ENCODE measurements around the gene ADAM10.

ADAM10 gene

DNA sequence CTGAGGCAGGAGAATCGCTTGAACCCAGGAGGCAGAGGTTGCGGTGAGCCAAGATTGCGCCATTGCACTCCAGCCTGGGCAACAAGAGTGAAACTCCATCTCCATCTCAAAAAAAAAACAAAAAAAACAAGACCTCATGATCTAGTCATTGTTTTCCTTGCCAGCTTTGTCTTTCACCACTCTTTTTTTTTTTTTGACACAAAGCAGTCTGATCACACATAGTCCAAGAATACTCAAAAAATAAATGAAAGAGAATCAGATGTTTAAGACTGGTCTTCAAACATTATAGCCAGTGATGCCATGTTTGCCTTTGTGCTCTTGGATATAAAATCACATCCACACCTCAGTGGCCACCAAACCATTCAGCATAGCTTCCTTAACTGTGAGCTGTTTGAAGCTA lies 5.8 kb upstream of the ADAM10 start:
- DNase-seq: no peak

DNA sequence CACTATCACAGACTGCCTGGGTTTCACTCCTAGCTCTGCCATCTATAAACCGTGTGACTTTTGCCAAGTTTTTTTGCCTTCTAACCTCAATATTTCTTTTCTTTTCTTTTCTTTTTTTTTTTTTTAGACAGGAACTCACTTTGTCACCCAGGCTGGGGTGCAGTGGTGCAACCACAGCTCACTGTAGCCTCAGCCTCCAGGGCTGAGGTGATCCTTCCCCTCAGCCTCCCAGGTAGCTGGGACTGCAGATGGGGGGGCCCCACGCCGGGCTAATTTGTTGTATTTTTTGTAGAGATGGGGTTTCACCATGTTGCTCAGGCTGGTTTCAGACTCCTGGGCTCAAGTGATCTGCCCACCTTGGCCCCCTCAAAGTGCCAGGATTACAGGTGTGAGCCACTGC lies 3.2 kb upstream of the ADAM10 start:
- DNase-seq: no peak

DNA sequence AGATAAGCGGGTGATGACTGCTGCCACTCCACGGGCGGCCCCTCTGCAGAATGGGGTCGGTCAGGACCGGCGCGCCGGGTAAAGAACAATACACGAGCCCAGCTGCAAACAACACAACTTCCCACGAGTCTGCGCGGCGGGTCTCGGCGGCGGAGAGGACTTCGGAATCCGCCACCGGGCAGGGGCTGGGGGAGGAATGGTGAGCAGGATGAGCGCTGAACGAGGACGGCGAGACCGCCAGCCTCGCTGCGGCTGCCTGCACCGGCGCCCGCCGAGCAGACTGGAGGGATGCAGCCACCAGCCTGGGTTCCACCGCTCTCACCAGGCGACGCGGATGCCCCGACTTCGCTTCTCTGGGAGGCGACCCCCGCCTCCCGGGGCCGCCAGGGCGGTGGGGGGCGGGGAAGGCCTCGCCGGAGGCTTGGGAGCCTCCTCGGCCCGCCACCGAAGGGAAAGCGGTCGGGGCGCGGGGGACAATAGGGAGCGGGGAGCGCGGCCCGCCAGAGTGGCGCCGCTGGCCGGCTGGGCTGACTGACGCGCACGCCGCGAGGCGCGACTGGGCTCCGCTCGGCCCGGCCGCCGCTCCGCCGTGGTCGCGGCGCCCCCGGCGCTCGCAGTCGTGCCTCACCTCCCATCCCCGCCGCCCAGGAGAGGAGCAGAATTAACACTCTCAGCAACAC lies 515 bp downstream of the ADAM10 start:
- DNase-seq: peak; percentile 43

DNA sequence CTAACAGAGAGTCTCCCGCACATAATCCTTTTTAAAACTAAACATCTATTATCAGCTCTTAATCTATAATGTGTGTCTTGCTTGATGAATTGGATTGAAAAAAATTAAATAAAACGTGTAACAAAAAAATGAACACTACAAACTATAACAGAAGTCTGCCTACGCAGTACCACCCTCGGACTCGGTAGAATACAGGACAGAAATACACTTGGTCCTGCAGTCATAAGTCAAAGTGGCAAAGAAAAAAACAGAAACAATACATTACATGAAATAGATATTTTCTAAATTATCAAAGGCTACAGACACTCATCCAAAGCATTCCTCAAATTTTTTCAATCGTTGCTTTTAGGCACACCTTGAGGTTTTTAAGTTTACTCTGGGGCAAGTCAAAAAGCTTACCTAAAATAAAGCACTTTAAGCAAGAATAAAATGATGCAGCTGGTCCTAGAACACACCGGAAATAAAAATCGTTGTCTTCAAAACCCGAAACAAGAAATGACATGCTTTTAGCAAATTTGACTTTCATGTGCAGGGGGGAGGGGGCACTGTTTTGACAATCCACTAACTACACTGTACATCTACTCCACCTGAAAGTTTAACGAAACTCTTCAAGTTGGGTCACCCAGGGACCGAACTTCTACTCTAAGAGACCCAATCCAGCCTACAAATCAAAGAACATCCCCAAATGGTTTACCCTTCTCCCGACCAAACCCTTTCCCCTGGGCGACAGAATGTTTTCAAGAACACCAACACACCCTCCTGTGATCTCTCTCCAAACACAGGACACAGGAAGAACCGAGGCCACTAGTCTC lies 1.3 kb downstream of the ADAM10 start:
- no peak for DNase-seq

DNA sequence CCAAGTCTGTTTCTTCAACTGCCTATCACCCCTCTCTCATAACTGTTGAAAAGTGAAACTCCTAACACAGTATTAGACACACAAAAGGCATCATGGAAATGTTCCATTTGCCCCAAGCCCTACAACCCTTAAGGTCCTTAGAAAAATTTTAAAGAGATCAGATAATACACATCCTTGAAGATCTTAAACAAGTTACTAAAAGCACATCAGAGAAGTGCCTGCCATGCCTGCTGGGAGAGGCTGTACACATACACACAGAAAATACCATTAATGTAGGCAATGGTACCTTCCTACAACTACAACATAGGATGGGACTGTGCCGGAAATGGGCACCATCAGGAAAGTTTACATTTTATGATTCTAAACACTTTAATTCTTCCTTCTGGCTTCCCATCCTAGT lies 3.3 kb downstream of the ADAM10 start:
- DNase-seq: no peak

DNA sequence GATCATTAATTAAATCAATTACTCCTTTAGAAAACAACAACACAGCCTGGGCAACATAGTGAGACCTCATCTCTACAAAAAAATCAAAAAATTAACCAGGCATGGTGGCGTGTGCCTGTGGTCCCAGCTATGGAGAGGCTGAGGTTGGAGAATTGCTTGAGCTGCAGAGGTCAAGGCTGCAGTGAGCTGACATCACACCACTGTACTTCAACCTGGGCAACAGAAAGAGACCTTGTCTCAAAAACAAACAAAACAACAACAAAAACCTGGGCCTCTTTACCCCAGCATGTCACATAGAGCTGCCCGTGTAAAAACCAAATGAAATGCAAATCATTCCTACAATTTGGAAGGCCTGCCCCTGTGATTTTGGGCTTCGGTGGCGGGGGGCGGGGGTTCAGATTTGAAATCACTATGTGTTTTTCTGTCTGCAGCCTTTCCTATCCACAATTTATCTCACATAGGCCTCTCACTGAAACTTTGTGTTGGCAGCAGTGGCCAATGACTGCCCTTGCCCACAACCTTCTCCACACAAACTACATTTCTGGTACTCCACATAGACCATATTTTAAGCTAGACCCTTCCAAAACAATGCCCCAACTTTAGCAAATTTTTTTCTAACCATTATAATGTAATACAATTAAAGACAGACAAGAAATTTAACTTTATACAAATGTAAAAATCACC lies 6.5 kb downstream of the ADAM10 start:
- DNase-seq: no peak

DNA sequence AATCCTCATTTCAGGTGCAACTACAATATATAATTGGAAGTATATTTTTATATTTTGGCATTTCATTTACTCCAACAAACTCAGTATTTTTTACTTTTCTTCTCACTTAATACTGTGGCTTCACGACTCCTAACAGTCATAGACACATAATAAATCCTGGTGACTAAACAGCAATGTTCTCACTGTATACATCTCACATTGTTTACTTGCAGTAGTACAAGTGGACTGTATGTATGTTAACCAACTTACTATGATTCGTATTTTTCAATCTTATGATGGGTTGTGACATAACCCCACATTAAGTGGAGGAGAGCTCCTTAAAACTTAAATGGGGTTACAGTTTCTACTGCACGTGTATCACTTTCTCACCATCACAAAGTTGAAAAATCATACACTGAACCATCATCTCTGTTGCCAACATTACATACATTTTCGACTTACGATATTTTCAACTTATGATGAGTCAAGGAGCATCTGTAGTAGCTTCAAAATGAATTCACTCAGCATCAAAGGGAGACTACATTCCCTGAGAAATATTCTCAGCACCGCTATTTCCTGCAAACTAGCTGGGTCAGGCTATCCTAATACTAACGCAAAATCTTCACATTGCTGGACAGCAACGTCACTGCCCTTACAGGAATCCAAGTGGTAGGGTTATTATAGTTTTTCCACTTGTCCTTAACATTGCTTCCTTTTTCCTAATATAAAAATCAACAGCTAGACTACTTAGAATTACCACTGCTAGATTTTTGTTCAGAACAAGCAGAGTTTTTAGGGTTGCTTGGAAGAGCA lies 7.3 kb downstream of the ADAM10 start:
- DNase-seq: peak; percentile 84

DNA sequence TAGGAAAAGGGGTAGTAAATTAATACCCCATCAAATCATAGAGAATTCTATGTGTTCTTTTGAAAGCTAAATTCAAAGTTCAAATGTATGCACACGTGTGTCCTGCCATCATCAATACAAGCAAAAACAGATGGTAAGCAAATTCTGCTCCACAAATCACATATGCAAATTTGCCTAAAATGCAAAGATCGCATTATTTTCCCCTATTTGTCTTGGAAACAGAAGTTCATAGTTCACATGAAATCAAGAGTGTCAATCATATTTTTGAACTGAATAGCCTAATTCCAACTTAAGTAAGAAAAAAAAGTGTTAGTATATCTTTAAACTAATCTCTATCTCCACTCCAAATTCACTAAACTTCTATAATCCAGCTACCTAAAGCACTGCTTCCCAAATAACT lies 8.5 kb downstream of the ADAM10 start:
- no peak for DNase-seq

DNA sequence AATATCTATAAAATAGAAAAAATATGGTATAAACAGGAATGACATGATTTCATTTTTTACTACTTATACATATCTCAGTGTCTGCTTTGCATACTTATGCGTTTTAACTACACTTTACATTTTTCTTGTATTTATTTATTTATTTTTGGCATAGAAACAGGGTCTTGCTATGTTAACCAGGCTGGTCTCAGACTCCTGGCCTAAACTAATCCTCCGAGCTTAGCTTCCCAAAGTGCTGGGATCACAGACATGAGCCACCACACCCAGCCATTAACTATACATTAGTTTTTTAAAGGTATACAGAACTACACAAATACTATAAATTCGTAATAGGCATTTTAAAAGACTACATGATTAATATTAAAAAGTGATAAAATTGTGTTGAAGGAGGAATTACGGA lies 9.1 kb downstream of the ADAM10 start:
- DNase-seq: no peak

DNA sequence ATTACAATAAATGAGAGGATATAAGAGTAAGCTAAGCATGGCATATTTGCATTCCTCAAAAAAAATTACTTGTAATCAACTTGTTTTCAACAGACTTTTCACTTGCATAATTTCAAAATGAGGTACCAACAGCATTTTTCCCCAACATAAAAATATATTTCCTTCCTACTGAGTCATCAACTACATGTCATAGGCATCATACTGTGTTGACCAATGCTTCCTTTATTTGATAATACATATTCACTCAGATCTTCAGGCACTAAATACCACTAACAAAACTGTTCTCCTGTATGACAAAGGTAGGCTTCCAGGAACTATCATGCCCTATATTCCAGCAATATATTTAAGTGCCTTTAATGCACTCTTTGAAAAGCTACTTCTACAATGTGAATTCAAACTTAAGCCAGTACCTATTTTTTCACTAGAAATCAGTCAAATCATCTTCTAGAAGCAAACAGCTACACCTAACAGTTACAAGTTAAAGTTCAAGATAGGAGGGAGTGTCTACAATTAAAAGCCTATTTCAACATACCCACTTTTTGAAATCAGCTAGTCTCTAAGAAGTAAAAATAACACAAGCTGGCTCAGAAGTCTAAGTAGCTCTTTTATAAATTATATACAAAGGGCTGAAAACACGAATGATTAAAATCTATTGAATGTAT lies 11.3 kb downstream of the ADAM10 start:
- DNase-seq: peak; percentile 36

DNA sequence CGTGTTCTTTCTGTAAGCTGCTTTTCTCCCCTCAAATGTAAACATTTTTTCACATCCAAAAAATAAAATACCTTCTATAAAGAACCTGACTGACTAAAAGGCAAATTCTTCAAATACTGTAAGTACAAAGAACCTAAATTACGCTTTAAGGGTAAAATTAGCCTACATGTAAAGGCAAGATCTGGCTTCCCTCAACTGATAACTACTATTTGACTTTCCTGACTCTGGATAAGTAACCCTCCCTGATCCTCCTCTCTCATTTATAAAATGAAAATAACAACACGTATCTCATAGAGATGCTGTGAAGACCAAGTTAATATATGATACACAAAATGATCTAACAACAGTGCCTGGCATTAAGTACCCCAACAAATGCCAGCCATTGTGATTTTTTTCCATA lies 12.2 kb downstream of the ADAM10 start:
- no peak for DNase-seq

DNA sequence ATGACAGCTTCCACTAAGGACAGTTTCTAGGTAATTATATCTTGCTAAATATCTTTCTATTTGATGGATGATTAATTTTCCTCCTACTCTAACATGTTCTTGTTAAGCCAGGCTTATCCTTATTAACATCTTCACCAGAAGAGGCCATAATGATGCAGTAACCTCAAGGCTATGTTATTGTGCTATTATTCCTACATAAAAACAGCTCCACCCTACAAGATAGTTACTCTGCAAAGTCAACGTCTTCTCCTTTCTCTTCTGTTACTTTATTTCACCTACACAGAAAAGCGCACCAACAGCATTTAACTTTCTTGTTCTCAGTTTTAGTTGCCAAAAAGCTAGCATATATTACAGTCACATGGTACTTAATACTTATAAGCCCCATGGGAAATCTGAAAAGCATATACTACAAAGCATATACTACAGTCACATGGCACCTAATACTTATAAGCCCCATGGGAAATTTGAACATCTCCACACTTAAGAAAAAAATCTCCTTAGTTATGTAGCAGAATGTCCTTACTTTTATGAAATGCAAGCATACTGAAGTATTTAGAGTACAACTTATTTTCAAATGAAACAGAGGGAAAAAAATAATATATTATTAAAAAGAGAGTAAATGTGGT lies 13.4 kb downstream of the ADAM10 start:
- DNase-seq: no peak

DNA sequence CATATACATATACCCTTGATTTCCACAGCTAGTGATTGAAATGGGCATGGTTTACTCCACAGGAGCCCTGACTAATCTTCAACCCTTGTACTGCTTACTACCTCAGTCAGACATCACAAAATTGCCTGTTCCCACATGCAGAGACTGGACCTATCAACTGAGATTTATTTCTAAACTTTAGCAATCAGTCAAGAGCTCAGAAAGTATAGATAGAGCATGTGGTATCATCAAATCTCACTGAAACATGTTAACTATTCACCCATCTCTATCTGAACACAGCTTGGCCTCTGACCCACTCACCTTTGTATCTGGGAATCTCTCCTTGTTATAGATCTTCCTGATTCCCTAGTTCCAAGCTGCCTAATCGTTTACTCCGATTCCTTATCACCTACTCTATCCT lies 14.6 kb downstream of the ADAM10 start:
- DNase-seq: no peak

DNA sequence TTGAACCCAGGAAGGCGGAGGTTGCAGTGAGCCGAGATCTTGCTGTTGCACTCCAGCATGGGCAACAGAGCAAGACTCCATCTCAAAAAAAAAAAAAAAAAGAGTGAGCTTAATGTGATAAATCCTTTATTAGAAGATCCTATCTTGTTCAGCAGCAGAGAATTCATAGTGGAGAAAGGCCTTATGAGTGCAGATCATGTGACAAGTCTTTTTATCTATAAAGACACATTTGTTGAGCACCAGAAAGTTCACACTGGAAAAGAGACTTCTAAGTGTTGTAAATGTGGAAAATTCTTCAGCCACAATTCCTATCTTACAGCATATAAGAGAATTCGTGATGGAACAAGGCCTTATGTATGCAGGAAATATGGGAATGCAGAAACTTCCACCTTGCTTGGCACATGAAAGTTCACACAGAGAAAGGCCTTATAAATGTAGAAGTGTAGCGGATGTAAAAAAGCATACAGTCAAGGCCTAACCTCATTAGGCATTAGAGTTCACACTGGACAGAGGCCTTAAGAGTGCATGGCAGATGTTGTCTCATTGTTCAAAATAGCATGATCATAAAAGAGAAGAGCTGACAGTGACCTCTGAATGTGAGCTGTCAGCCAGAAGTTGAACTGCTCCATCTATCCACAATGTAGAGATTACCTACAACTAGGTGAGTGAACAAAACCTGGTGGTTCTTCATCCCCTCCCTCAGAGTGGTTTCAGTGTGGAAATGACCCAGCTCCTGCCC lies 16.7 kb downstream of the ADAM10 start:
- DNase-seq: no peak

DNA sequence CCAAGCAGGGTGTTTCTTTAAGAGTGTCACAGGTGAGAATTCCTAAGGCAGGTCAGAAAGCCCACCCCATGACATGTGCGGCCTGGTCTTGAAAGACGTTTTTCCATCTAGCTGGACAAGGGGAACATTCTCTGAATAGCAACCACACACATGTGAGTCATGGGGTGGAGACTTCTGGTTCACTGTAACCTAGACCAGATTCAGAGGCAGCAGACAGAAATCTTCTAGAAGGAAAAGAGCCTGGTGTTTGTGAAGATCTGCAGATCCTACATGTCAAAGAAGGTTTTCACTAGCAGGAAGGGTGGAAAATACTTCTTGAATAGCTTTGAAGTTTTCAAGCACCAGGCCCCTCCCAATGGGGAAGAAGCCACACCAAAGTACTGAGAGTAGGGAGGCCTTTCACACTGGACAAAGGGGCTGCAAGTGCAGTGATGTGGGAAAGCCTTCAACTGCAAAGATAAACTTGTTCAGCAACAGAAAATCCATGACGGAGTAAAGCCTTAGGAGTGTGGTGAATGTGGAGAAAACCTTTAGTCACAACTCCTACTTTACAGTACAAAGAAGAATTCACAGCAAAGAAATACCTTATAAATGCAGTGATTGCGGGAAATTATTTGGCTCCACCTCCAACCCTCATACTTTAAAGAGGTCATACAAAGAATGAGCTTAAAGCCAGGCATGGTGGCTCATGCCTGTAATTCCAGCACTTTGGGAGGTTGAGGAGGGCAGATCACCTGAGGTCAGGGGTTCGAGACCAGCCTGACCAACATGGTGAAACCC lies 17.6 kb downstream of the ADAM10 start:
- DNase-seq: peak; percentile 80

DNA sequence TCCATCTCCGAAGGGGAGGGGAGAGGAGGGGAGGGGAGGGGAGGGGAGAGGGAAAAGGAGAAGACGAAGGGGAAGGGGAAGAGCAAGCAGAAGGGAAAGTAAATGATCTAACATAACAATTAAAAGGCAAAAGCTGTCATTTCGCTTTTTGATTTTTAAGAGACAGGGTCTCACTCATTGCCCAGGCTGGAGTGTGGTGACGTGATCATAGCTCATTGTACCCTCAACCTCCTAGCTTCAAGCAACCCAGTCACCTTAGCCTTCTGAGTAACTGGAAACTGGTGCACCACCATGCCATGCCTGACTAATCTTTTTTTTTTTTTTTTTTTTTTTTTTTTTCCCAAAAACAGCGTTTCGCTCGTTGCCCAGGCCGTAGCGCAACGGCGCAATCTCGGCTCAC lies 22.6 kb downstream of the ADAM10 start:
- DNase-seq: no peak

DNA sequence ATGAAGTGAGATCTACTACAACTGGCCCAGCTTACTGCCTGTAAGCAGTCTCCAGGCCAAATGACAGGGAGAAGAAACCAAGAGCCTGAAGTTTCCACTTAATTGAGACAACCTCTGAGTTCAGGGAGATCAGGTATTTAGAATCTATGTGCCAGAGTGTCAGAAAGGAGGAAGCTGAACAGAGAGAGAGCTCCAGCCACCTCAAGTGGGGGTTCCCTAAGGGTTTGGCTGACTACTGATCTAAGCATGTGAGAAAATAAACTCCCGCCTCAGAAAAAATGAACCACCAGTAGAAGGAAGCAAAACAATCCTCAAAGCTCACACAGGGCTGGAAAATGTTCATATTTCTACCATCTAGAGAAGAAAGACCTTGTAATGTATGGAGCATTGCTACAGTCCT lies 25.0 kb downstream of the ADAM10 start:
- DNase-seq: peak; percentile 88

DNA sequence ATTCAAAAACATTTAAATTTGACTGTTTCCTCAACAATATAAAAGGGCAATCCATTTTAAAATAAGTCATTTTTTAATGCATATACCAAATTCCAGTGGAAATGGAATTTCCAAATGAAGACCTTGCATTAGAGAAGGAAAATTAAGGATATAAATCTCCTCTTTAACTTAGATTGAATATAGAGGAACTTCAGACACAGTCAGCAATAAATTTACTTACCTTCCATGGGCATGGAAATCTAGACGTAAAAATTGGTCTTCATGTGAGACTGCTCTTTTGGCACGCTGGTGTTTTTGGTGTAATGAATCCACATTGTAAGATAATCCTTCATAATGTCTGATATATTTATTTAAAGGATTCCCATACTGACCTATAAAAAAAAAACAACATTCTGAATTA lies 32.1 kb downstream of the ADAM10 start:
- no peak for DNase-seq

DNA sequence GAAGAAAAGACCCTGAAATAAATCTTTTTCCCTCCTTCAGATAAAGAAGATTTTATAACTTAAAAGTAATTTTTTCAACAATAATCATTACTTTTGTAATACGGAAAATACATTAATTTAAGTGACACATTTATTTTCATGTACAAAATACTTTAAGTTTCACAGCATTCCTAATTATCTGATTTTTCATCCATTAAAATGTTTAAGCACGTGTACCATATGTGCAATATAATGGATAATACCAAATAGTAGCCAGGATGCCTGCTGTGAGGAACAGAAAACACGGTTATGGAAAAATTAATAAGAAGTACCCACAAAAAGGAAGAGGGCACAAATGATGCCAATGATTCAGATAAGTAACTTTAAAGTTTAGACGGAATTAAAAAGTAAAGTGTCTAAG lies 33.5 kb downstream of the ADAM10 start:
- no peak for DNase-seq

DNA sequence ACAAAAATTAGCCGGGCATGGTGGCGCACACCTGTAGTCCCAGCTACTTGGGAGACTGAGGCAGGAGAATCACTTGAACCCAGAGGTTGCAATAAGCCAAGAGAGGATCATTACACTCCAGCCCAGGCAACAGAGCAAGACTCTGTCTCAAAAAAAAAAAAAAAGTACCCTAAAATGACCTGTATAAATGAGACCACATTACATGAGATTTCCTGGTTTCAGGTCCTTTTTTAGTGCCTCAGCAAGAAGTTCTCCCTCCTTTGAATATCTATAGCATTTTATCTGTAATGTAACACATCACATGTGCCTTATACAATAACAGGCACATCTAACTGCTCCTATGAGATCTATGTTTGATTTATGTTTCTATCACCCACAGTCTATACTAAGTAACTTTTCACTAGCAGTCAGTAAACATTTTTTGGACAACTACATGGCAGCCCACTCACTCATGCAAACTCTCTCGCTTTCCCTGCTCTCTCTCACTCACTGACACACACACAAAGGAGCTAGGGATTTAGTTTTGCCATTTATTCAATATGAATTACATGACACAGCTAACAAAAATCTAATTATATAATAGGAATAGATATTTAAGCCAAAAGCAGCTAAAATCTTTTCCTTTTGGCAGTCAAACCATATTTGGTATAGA lies 34.1 kb downstream of the ADAM10 start:
- no peak for DNase-seq

All from fibroblast of skin of back (primary cell).